ENCODE measurements around the gene CNTN1. TPM values are rescaled to one million over a fixed set of nuclear protein-coding genes. Genes with fewer than 3 reads are reported as not detected.

CNTN1 gene
- total and polyA plus RNA-seq, 2 of the 4 experiments (the other 2 are of a cell fraction) = 0.10 to 0.18 TPM

DNA sequence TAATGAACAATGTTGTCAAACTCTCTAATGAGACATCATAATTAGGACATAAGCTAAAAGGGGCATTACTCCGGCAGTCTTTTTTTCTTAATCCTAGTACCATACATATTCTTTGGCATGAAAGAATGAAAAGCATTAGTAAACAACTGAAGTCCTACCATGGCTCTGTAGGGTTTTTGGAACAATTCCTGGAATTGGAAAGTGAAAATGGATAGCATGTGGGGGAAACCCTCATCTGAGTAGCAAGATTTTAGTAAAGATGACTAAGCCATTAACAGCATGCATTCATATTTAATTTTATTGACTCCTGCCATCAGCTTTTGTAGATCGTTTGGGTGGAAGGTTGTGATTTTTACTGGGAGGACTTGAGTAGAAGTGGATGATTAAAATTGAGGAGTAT is 279.7 kb downstream of the CNTN1 start:
- Histone ChIP-seq H3K9me3 (ENCODE audit: control insufficient read depth, insufficient read depth, low read length) (no peaks in the 10 kb centered on the region), H3K9me1 (ENCODE audit: insufficient read depth, low read length) (no peaks in the 10 kb centered on the region; the same call in 1 of the 2 replicates), H2BK15ac (ENCODE audit: low read depth, low read length) (no peak overlapping the region), H2AK9ac (replicated peaks; ENCODE audit: low read depth, low read length, poor library complexity) (no peak overlapping the region), H3K4me1 (ENCODE audit: control insufficient read depth, insufficient read depth, low read length) (no peaks in the 10 kb centered on the region), H4K8ac (ENCODE audit: low read depth in 2 of 2, low read length in 2 of 2) (no peak overlapping the region), H4K5ac (ENCODE audit: low read depth, low read length) (no peak overlapping the region), H2AK5ac (ENCODE audit: low read depth, low read length) (no peak overlapping the region), H2BK5ac (ENCODE audit: low read depth, low read length, poor library complexity, severe bottlenecking) (no peak overlapping the region), H3K27me3 (ENCODE audit: control insufficient read depth, insufficient read depth, low read length) (no peaks in the 10 kb centered on the region), H3K18ac (ENCODE audit: low read depth, low read length) (no peak overlapping the region), H3K23ac (ENCODE audit: low read depth, low read length) (no peak overlapping the region), H3K4ac (ENCODE audit: low read depth, low read length) (no peak overlapping the region), H3K56ac (ENCODE audit: extremely low read depth, insufficient read depth, low read length) (no peak overlapping the region), H3K9ac (ENCODE audit: low read depth, low read length) (no peak overlapping the region), H4K20me1 (ENCODE audit: insufficient read depth, low read length) (no peaks in the 10 kb centered on the region), H4K91ac (ENCODE audit: insufficient read depth, low read depth, low read length) (no peak overlapping the region), H3K36me3 (ENCODE audit: control insufficient read depth, insufficient read depth, low read length) (no peaks in the 10 kb centered on the region), H3K4me3 (ENCODE audit: insufficient read depth, low read depth, low read length) (no peak overlapping the region), H2BK20ac (ENCODE audit: low read depth, low read length) (no peak overlapping the region), H3K79me1 (ENCODE audit: low read depth in 1 of 2, low read length in 2 of 2) (no peaks in the 10 kb centered on the region), H2BK120ac (ENCODE audit: low read depth, low read length) (no peak overlapping the region), H3K14ac (replicated peaks; ENCODE audit: low read depth, low read length) (no peak overlapping the region), H3K27ac (ENCODE audit: insufficient read depth, low read length) (no peak overlapping the region), H2AFZ (replicated peaks; ENCODE audit: low read length, poor library complexity) (no peak overlapping the region), H3K4me2 (ENCODE audit: low read depth, low read length) (no peak overlapping the region)
- ChIA-PET POLR2A (ENCODE audit: unreplicated experiment) (no interaction called here), CTCF (no interaction called here)
- DNase-seq = peak; percentile 14
- TF ChIP-seq CHD1 (IDR thresholded peaks at IDR 0.05; ENCODE audit: low read depth, low read length) (no peak), NFE2L2 (IDR thresholded peaks at IDR 0.05; ENCODE audit: low read depth, low read length) (no peak), RAD21 (IDR thresholded peaks at IDR 0.05; ENCODE audit: low read length) (no peak), FOS (IDR thresholded peaks at IDR 0.05; ENCODE audit: low read depth, low read length) (no peak), POLR2A (IDR thresholded peaks at IDR 0.05; ENCODE audit: low read depth, low read length) (no peak)
- TF ChIP-seq, protein P1, sequence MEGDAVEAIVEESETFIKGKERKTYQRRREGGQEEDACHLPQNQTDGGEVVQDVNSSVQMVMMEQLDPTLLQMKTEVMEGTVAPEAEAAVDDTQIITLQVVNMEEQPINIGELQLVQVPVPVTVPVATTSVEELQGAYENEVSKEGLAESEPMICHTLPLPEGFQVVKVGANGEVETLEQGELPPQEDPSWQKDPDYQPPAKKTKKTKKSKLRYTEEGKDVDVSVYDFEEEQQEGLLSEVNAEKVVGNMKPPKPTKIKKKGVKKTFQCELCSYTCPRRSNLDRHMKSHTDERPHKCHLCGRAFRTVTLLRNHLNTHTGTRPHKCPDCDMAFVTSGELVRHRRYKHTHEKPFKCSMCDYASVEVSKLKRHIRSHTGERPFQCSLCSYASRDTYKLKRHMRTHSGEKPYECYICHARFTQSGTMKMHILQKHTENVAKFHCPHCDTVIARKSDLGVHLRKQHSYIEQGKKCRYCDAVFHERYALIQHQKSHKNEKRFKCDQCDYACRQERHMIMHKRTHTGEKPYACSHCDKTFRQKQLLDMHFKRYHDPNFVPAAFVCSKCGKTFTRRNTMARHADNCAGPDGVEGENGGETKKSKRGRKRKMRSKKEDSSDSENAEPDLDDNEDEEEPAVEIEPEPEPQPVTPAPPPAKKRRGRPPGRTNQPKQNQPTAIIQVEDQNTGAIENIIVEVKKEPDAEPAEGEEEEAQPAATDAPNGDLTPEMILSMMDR (conservative IDR thresholded peaks at IDR 0.05; ENCODE audit: low read depth, low read length) = no peak
- TF ChIP-seq, protein P2, sequence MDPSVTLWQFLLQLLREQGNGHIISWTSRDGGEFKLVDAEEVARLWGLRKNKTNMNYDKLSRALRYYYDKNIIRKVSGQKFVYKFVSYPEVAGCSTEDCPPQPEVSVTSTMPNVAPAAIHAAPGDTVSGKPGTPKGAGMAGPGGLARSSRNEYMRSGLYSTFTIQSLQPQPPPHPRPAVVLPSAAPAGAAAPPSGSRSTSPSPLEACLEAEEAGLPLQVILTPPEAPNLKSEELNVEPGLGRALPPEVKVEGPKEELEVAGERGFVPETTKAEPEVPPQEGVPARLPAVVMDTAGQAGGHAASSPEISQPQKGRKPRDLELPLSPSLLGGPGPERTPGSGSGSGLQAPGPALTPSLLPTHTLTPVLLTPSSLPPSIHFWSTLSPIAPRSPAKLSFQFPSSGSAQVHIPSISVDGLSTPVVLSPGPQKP (IDR thresholded peaks at IDR 0.05; ENCODE audit: borderline replicate concordance, low read depth, low read length) = no peak
- no CpG with 5 or more reads among the region's 2 CpGs for WGBS, 2 experiments (ENCODE audit: extremely low coverage in 2 of 2, insufficient read length in 1 of 2)
- ATAC-seq (ENCODE audit: low read depth) = peak; percentile 62
- dilution Hi-C loops (cut with HindIII; ENCODE audit: low sequenced_read_pairs, unreplicated experiment) = no loop called here
- BruUV-seq (replicated peaks) = no TSS peak
- intact Hi-C loops (cut with micrococcal nuclease) = no loop called here
- in situ Hi-C loops (cut with MboI; ENCODE audit: low sequenced_read_pairs) = no loop called here

All from IMR-90 (cell line).